ENCODE measurements around the gene EIF4EBP3.

DNA sequence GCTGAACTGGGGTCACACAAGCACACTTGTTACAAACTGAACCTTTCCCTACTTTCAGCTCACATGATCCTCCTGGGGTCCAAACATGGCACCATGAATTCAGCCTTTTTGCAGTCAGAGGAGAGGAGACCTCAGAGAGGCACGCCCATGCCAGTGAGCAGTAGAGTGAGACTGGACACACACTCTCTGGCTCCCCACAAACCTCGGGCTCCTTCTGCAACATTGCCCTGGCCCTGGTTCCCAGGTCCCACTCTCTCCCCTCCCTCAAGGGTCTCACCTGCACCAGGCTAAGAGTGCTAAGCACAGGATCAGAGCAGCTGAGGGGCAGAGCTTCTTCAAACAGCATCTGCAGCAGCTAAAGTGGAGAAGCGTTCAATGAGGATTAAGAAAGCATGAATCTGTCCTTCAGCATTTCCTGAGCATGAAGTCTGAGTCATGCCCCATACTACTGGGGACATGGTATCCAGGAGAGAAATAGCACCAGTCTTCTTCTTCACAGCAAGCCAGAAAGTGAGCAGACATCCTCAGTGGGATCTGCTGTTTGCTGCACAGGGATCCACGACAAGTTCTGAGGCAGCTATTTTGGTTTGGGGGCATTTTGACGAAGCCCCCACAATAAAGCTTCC lies 44.4 kb downstream of the EIF4EBP3 start:
- TF ChIP-seq CTCF (IDR thresholded peaks at IDR 0.05) (no peak), ZFX (IDR thresholded peaks at IDR 0.05; ENCODE audit: borderline replicate concordance) (no peak)
